ENCODE results near the gene CFAP91. TPM values are rescaled to one million over a fixed set of nuclear protein-coding genes. Genes with fewer than 3 reads are reported as not detected.
A peak's percentile ranks its signal among the peaks of the same experiment; 100 is the strongest.
"Not testable (repeated sequence)": the region's sequence is repeated elsewhere in the genome, so short reads cannot be mapped to it uniquely, and the experiment has no call there.

The CFAP91 gene
- total and polyA plus RNA-seq, 4 donors: 8.8 to 18.3 (median 14.3) TPM

DNA sequence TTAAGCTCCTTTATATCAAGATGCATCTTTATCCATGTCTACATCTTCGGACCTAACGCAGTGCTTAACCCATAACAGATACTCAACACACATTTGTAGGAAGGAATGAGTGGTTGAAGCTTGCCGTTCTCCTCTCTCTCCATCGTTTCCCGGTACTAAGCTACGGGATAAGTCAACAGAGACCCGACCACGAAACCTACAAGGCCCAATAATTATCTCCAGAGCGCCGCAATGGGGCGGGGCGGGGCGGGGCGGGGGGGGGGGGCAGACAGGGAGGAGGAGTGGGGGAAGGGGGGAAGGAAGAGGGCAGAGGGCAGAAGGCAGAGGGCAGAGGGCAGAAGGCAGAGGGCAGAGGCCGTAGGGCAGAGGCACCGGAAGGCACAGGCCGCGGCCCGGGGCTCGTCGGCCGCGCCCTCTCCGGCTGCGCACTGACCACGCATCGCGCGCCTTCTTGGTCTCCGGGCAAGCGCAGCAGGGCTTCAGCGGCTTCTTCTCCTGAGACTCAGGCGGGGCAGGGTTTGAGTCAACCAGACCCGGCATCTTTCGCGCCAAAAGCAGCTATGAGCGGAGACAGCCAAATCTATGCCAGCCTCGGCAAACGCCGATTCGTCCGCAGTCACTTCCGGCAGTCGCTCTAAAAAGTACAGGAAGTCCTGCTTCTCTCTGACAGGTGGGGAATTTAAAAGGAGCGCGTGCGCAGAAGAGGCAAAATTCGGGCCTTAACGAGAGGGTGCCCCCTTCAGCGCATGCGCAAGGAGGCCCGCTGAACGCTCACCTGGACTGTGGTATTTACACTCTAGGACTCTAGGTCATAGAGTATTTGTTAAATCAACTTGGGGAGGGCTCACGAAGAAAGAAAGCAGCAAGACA, 25.8 kb upstream of the CFAP91 start, which contains the start of gene COX17:
Gene COX17, minus strand, starts transcription at position 636 of the 870 bp plus-strand sequence. Its CDS starts 96 bp downstream, at position 540.
- no peaks in the 10 kb centered on the region for H3K9me3 ChIP-seq (ENCODE audit: control insufficient read depth, insufficient read depth, low read length)
- no peaks in the 10 kb centered on the region for H3K4me1 ChIP-seq (ENCODE audit: control insufficient read depth, insufficient read depth, low read length)
- no peaks in the 10 kb centered on the region for H3K27me3 ChIP-seq (ENCODE audit: control insufficient read depth, insufficient read depth, low read length)
- DNase-seq (ENCODE audit: low read depth in 4 of 6, low spot score in 6 of 6): peak; percentile 89 to 100 (median 97)
- peak within 1 kb of the TSS; percentile 74 for H3K27ac ChIP-seq (ENCODE audit: low read depth, low read length)
- H3K4me3 ChIP-seq (ENCODE audit: low read depth, low read length): peak within 1 kb of the TSS; percentile 63
- H3K36me3 ChIP-seq (ENCODE audit: control insufficient read depth, insufficient read depth, low read length): peaks cover 17% of the 10 kb centered on the region
- WGBS (ENCODE audit: insufficient coverage): 0% methylated on average over 40 of the region's 54 CpGs

GRCh38 chr3:119677641-119677934, 25.2 kb upstream of the CFAP91 start:
- H3K36me3 ChIP-seq (ENCODE audit: control insufficient read depth, insufficient read depth, low read length): peaks cover 16% of the 10 kb centered on the region
- no peaks in the 10 kb centered on the region for H3K27me3 ChIP-seq (ENCODE audit: control insufficient read depth, insufficient read depth, low read length)
- no peaks in the 10 kb centered on the region for H3K4me1 ChIP-seq (ENCODE audit: control insufficient read depth, insufficient read depth, low read length)
- peak overlapping the region; percentile 63 for H3K4me3 ChIP-seq (ENCODE audit: low read depth, low read length)
- 0% methylated on average over 4 of the region's 6 CpGs for WGBS (ENCODE audit: insufficient coverage)
- H3K27ac ChIP-seq (ENCODE audit: low read depth, low read length): peak overlapping the region; percentile 74
- no peak for DNase-seq (ENCODE audit: low read depth in 4 of 6, low spot score in 6 of 6)
- H3K9me3 ChIP-seq (ENCODE audit: control insufficient read depth, insufficient read depth, low read length): no peaks in the 10 kb centered on the region

DNA sequence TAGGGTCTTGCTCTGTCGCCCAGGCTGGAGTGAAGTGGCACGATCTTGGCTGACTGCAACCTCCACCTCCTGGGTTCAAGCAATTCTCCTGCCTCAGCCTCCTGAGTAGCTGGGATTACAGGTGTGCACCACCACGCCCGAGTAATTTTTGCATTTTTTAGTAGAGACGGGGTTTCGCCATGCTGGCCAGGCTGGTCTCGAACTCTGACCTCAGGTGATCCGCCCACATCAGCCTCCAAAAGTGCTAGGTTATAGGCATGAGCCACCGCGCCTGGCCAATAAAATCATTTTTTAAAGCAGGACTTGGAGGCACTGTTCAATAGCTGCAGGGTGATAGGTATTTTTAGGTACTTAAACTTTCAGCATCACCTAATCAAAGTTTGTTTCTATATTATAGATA, 24.6 kb upstream of the CFAP91 start:
- H3K4me1 ChIP-seq (ENCODE audit: control insufficient read depth, insufficient read depth, low read length); H3K27ac ChIP-seq (ENCODE audit: low read depth, low read length); DNase-seq (ENCODE audit: low read depth in 4 of 6, low spot score in 6 of 6); H3K9me3 ChIP-seq (ENCODE audit: control insufficient read depth, insufficient read depth, low read length); H3K27me3 ChIP-seq (ENCODE audit: control insufficient read depth, insufficient read depth, low read length); H3K4me3 ChIP-seq (ENCODE audit: low read depth, low read length): not testable (repeated sequence)
- WGBS (ENCODE audit: insufficient coverage): 97% methylated on average over 9 of the region's 10 CpGs
- peaks cover 12% of the 10 kb centered on the region for H3K36me3 ChIP-seq (ENCODE audit: control insufficient read depth, insufficient read depth, low read length)

DNA sequence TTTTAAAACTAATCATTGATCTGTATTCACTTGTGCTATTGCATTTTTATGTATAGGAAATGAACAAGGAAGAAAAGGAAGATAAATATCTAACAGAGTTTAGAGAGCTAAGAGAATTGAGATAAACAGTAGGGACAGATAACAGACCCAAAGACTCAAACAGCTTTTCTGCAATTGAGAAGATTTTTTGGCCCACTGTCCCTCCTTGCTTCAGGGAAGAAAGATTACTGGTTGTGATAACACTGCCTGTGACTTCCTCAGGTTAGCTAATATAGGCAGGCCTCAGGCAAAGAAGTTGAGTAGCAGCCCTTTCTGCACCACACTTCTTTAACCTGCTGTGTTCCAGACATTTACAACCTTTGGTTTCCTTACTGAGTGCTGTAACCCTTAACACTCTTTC, 22.9 kb upstream of the CFAP91 start:
- H3K4me3 ChIP-seq (ENCODE audit: low read depth, low read length): no peak overlapping the region
- DNase-seq (ENCODE audit: low read depth in 4 of 6, low spot score in 6 of 6): no peak
- H3K4me1 ChIP-seq (ENCODE audit: control insufficient read depth, insufficient read depth, low read length): no peaks in the 10 kb centered on the region
- H3K9me3 ChIP-seq (ENCODE audit: control insufficient read depth, insufficient read depth, low read length): no peaks in the 10 kb centered on the region
- H3K36me3 ChIP-seq (ENCODE audit: control insufficient read depth, insufficient read depth, low read length): no peaks in the 10 kb centered on the region
- no peak overlapping the region for H3K27ac ChIP-seq (ENCODE audit: low read depth, low read length)
- H3K27me3 ChIP-seq (ENCODE audit: control insufficient read depth, insufficient read depth, low read length): no peaks in the 10 kb centered on the region

GRCh38 chr3:119681279-119681678, 21.5 kb upstream of the CFAP91 start:
- H3K9me3 ChIP-seq (ENCODE audit: control insufficient read depth, insufficient read depth, low read length): no peaks in the 10 kb centered on the region
- no peaks in the 10 kb centered on the region for H3K36me3 ChIP-seq (ENCODE audit: control insufficient read depth, insufficient read depth, low read length)
- no peaks in the 10 kb centered on the region for H3K27me3 ChIP-seq (ENCODE audit: control insufficient read depth, insufficient read depth, low read length)
- H3K4me3 ChIP-seq (ENCODE audit: low read depth, low read length): no peak overlapping the region
- no CpG with 5 or more reads among the region's 1 CpG for WGBS (ENCODE audit: insufficient coverage)
- H3K27ac ChIP-seq (ENCODE audit: low read depth, low read length): no peak overlapping the region
- no peaks in the 10 kb centered on the region for H3K4me1 ChIP-seq (ENCODE audit: control insufficient read depth, insufficient read depth, low read length)
- DNase-seq (ENCODE audit: low read depth in 4 of 6, low spot score in 6 of 6): peak in 2 of 6 donors; percentile 22 to 61

GRCh38 chr3:119683421-119683820, 19.4 kb upstream of the CFAP91 start:
- no peaks in the 10 kb centered on the region for H3K9me3 ChIP-seq (ENCODE audit: control insufficient read depth, insufficient read depth, low read length)
- no peak for DNase-seq (ENCODE audit: low read depth in 4 of 6, low spot score in 6 of 6)
- H3K27me3 ChIP-seq (ENCODE audit: control insufficient read depth, insufficient read depth, low read length): no peaks in the 10 kb centered on the region
- H3K36me3 ChIP-seq (ENCODE audit: control insufficient read depth, insufficient read depth, low read length): no peaks in the 10 kb centered on the region
- H3K4me3 ChIP-seq (ENCODE audit: low read depth, low read length): no peak overlapping the region
- WGBS (ENCODE audit: insufficient coverage): no CpG with 5 or more reads among the region's 1 CpG
- no peaks in the 10 kb centered on the region for H3K4me1 ChIP-seq (ENCODE audit: control insufficient read depth, insufficient read depth, low read length)
- H3K27ac ChIP-seq (ENCODE audit: low read depth, low read length): no peak overlapping the region

- 100% methylated on average over 1 of the region's 4 CpGs for WGBS (ENCODE audit: insufficient coverage)
- DNase-seq (ENCODE audit: low read depth in 4 of 6, low spot score in 6 of 6): peak in 2 of 6 donors; percentile 5 to 10
- Histone ChIP-seq H3K4me1 (ENCODE audit: control insufficient read depth, insufficient read depth, low read length) (no peaks in the 10 kb centered on the region), H3K27me3 (ENCODE audit: control insufficient read depth, insufficient read depth, low read length) (no peaks in the 10 kb centered on the region), H3K9me3 (ENCODE audit: control insufficient read depth, insufficient read depth, low read length) (no peaks in the 10 kb centered on the region), H3K36me3 (ENCODE audit: control insufficient read depth, insufficient read depth, low read length) (no peaks in the 10 kb centered on the region), H3K4me3 (ENCODE audit: low read depth, low read length) (no peak overlapping the region), H3K27ac (ENCODE audit: low read depth, low read length) (no peak overlapping the region)
Observed at GRCh38 chr3:119690043-119690656, 12.7 kb upstream of the CFAP91 start.

GRCh38 chr3:119695480-119695879, 7.3 kb upstream of the CFAP91 start:
- WGBS (ENCODE audit: insufficient coverage): 88% methylated on average over 1 of the region's 2 CpGs

DNA sequence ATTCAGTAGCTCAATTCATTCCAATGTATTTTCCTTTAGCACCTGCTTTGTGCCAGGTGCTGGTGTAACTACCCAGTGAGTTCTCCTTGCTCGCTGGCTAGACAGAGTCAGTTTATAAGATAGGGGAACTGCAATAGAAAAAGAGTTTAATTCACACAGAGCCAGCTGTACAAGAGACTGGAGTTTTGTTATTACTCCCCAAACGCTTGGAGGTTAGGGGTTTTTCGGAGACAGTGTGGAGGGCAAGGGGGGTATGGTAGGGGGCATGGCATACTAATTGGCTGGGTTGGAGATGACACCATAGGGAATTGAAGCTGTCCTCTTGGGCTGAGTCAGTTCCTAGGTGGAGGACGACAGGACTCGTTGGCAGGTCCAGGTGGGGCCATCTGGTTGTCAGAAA, 5.4 kb upstream of the CFAP91 start:
- Histone ChIP-seq H3K27ac (ENCODE audit: low read depth, low read length) (no peak overlapping the region), H3K36me3 (ENCODE audit: control insufficient read depth, insufficient read depth, low read length) (no peaks in the 10 kb centered on the region), H3K9me3 (ENCODE audit: control insufficient read depth, insufficient read depth, low read length) (no peaks in the 10 kb centered on the region), H3K27me3 (ENCODE audit: control insufficient read depth, insufficient read depth, low read length) (no peaks in the 10 kb centered on the region), H3K4me1 (ENCODE audit: control insufficient read depth, insufficient read depth, low read length) (peaks cover 1% of the 10 kb centered on the region), H3K4me3 (ENCODE audit: low read depth, low read length) (no peak overlapping the region)
- no peak for DNase-seq (ENCODE audit: low read depth in 4 of 6, low spot score in 6 of 6)
- WGBS (ENCODE audit: insufficient coverage): 82% methylated on average over 2 of the region's 5 CpGs

More at GRCh38 chr3:119695480-119695879, 7.3 kb upstream of the CFAP91 start:
- no peaks in the 10 kb centered on the region for H3K4me1 ChIP-seq (ENCODE audit: control insufficient read depth, insufficient read depth, low read length)
- no peak overlapping the region for H3K4me3 ChIP-seq (ENCODE audit: low read depth, low read length)
- H3K27ac ChIP-seq (ENCODE audit: low read depth, low read length): no peak overlapping the region
- DNase-seq (ENCODE audit: low read depth in 4 of 6, low spot score in 6 of 6): peak in 1 of 6 donors; percentile 43
- H3K36me3 ChIP-seq (ENCODE audit: control insufficient read depth, insufficient read depth, low read length): no peaks in the 10 kb centered on the region
- H3K9me3 ChIP-seq (ENCODE audit: control insufficient read depth, insufficient read depth, low read length): no peaks in the 10 kb centered on the region
- no peaks in the 10 kb centered on the region for H3K27me3 ChIP-seq (ENCODE audit: control insufficient read depth, insufficient read depth, low read length)

Data from spinal cord (tissue), 10 donors.